Keratinocyte (primary cell): ENCODE measurements around the gene ARID3A.

Experiments
- CTCF ChIP-seq, 3 experiments: IDR thresholded peaks in 1 of 3; conservative IDR thresholded peaks in 1 of 3; optimal IDR thresholded peaks in 1 of 3; 2 replicates in 2 of 3; 3 replicates in 1 of 3; pipeline versions ENCODE3 to v1.5.1; 2011; ENCODE audit warnings: low read length in 3 of 3, mild to moderate bottlenecking in 3 of 3, moderate library complexity in 2 of 3, control low read depth in 1 of 3, inconsistent platforms in 1 of 3; ENCODE audit not compliant: insufficient read depth in 2 of 3; ENCODE audit errors: extremely low read depth in 1 of 3
- EZH2 ChIP-seq: IDR thresholded peaks from one replicate; pipeline ENCODE4 v1.6.1; 2012; ENCODE audit warnings: inconsistent platforms, mild to moderate bottlenecking, low read length, moderate library complexity

DNA sequence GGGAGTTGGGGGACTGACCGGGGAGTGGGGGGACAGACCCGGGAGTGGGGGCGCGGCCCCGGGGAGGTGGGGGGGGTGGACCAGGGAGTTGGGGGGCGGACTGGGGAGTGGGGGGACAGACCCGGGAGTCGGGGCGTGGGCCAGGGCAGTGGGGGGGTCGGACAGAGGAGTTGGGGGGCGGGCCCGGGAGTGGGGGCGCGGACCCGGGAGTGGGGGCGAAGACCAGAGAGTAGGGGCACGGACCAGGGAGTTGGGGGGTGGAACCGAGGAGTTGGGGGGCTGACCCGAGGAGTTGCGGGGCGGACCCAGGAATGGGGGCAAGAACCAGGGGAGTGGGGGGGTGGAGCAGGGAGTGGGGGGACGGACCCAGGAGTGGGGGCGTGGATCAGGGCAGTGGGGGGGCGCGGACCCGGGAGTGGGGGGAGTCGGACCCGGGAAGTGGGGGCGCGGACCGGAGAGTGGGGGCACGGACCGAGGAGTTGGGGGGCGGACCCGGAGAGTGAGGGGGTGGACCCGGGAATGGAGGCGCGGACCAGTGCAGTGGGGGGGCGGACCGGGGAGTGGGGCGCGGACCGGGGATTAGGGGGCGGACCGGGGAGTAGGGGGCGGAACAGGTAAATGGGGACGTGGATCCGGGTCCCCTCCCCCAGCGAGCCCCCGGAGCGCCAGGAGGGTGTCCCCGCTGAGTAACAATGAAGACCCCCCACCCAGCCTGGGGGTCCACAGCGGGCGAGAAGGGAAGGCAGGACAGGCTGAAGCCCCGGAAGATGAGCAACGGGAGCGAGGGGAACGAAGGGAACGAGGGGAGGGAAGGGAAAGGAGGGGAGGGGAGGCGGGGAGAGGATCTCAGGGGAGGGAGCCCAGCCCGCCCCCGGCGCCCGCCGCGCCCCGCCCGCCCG is 13.4 kb upstream of the ARID3A start:
- no peak for TF ChIP-seq CTCF (optimal IDR thresholded peaks at IDR 0.05 in 1 of 3, IDR thresholded peaks at IDR 0.05 in 1 of 3, conservative IDR thresholded peaks at IDR 0.05 in 1 of 3; ENCODE audit: extremely low read depth in 1 of 3, insufficient read depth in 2 of 3, low read length in 3 of 3)
- no peak for TF ChIP-seq EZH2
